A673 (cell line): ENCODE results near the gene MPPED2. TPM values are rescaled to one million over a fixed set of nuclear protein-coding genes. Genes with fewer than 3 reads are reported as not detected.

Experiments used
- BruUV-seq: library from RNA; stranded (reverse); fragments of 400-500 nt; replicated peaks from 2 replicates; lab custom pipeline; 2021; lab: Mats Ljungman, UMichigan
- CTCF ChIA-PET: fragments of 300-600 bp; sonication (Branson Sonifier 250); formaldehyde crosslinking; loops from one replicate; lab custom pipeline; 2022; ENCODE audit warnings: antibody characterized with exemption; lab: Charles Lee
- POLR2A ChIA-PET: fragments of 300-600 bp; sonication (Branson Sonifier 250); formaldehyde crosslinking; loops from one replicate; lab custom pipeline; 2022; ENCODE audit warnings: antibody characterized with exemption; ENCODE audit not compliant: low non-redundant PET; lab: Charles Lee
- DNase-seq: peaks from one replicate; pipeline ENCODE4 v3.0.0-alpha.2; 2015; ENCODE audit warnings: low spot score
- H3K27ac ChIP-seq: fragments of 200-600 bp; sonication (generic); 2 replicates; pipeline ENCODE4 v1.5.1; 2016; ENCODE audit warnings: mixed run types, low read depth, mild to moderate bottlenecking, mixed read lengths, antibody characterized with exemption, low read length; ENCODE audit not compliant: poor library complexity, severe bottlenecking
- H3K27me3 ChIP-seq: fragments of 200-600 bp; sonication (generic); replicated peaks from 2 replicates; pipeline ENCODE4 v1.6.1; 2017; ENCODE audit warnings: mixed run types, low read depth, mild to moderate bottlenecking, mixed read lengths, antibody characterized with exemption, low read length; ENCODE audit not compliant: insufficient read depth, poor library complexity
- H3K36me3 ChIP-seq: fragments of 200-600 bp; sonication (generic); 2 replicates; pipeline ENCODE4 v1.6.1; 2016; ENCODE audit warnings: mixed run types, mild to moderate bottlenecking, mixed read lengths, antibody characterized with exemption, low read length; ENCODE audit not compliant: insufficient read depth, poor library complexity, severe bottlenecking
- H3K4me1 ChIP-seq: fragments of 200-600 bp; sonication (generic); 2 replicates; pipeline ENCODE4 v1.6.1; 2017; ENCODE audit warnings: mixed run types, mild to moderate bottlenecking, mixed read lengths, antibody characterized with exemption, low read length; ENCODE audit not compliant: insufficient read depth, poor library complexity, severe bottlenecking
- H3K4me3 ChIP-seq: fragments of 200-600 bp; sonication (generic); 2 replicates; pipeline ENCODE4 v1.5.1; 2016; ENCODE audit warnings: low read depth, mixed run types, mild to moderate bottlenecking, mixed read lengths, low read length; ENCODE audit not compliant: poor library complexity, severe bottlenecking
- H3K9me3 ChIP-seq: fragments of 200-600 bp; sonication (generic); 2 replicates; pipeline ENCODE4 v1.6.1; 2016; ENCODE audit warnings: mixed run types, low read depth, mild to moderate bottlenecking, mixed read lengths, antibody characterized with exemption, low read length; ENCODE audit not compliant: poor library complexity, severe bottlenecking
- CTCF ChIP-seq: fragments of 300-800, 200-600 bp; sonication (generic); conservative IDR thresholded peaks from 2 replicates; pipeline ENCODE4 v1.5.1; 2017; ENCODE audit warnings: low read depth, mild to moderate bottlenecking, antibody characterized with exemption, low read length, moderate library complexity, mixed read lengths
- EZH2 ChIP-seq: fragments of 200-600 bp; sonication (generic); IDR thresholded peaks from 2 replicates; pipeline ENCODE4 v1.6.1; 2017; ENCODE audit warnings: borderline replicate concordance, low read depth, mild to moderate bottlenecking, mixed read lengths, antibody characterized with exemption, low read length; ENCODE audit not compliant: poor library complexity, severe bottlenecking
- intact Hi-C: fragments of 100-400 bp; cut with micrococcal nuclease; formaldehyde crosslinking; loops from one replicate; pipeline ENCODE4 v1.10.0; 2022; ENCODE audit not compliant: unreplicated experiment
- total RNA-seq: library from RNA; stranded (reverse); gene quantifications from 2 replicates; pipeline ENCODE4 v1.2.3, GENCODE V29; 2021

The MPPED2 gene
- total RNA-seq, 1 experiment from 2014 or later, result 2.0 TPM

GRCh38 chr11:30365793-30366517 is 220.2 kb downstream of the MPPED2 start:
- intact Hi-C loops, result no loop called here
- H3K36me3 ChIP-seq, result no peaks in the 10 kb centered on the region
- H3K9me3 ChIP-seq, result no peaks in the 10 kb centered on the region
- CTCF ChIA-PET, result no interaction called here
- no TSS peak for BruUV-seq
- DNase-seq, result no peak
- H3K4me3 ChIP-seq, result no peak overlapping the region
- no peaks in the 10 kb centered on the region for H3K27me3 ChIP-seq
- H3K27ac ChIP-seq, result no peak overlapping the region
- POLR2A ChIA-PET, result no interaction called here
- TF ChIP-seq EZH2 (no peak), CTCF (no peak)
- no peaks in the 10 kb centered on the region for H3K4me1 ChIP-seq

- CTCF ChIA-PET, result no interaction called here
Observed at GRCh38 chr11:30364837-30365482, 221.2 kb downstream of the MPPED2 start.

DNA sequence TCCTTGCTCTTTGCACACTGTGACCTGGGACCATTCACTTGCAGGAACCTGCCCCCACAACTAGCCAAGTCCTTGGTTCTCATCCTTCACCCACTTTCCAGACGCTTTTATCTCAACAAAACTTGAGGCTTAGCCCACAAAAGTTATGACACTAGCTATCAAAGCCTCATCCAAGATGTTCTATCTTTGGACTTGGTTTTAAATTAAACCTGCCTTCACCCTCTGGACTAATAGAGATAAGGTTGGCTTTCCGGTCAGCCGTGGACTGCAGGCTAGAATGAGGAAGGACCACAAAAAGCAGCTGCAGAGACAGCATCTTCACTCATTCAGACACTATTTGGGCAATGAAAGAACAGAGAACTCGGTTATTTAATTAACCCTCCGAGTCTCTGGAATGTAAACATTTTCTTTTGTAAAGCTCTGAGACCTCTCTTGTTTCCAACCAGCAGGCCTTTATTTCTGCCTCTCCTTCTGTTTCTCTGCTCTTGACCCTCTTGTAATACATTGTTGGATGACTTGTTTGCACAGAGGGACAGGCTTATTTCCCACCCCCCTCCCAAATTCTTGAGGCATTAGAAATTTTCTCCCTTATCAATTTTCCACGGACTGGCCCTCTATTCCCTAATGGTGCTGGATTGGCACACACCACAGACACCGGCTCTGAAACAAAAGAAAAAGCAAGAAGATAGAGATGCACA is 221.9 kb downstream of the MPPED2 start:
- POLR2A ChIA-PET, result no interaction called here

More at GRCh38 chr11:30364837-30365482, 221.2 kb downstream of the MPPED2 start:
- intact Hi-C loops, result no loop called here
- Histone ChIP-seq H3K27ac (no peak overlapping the region), H3K36me3 (no peaks in the 10 kb centered on the region), H3K4me3 (no peak overlapping the region), H3K9me3 (no peaks in the 10 kb centered on the region), H3K27me3 (no peaks in the 10 kb centered on the region), H3K4me1 (no peaks in the 10 kb centered on the region)
- BruUV-seq, result no TSS peak
- TF ChIP-seq EZH2 (no peak), CTCF (no peak)
- POLR2A ChIA-PET, result no interaction called here
- no peak for DNase-seq

More for the DNA sequence above, 221.9 kb downstream of the MPPED2 start:
- no peak for TF ChIP-seq CTCF
- TF ChIP-seq EZH2, result no peak
- H3K36me3 ChIP-seq, result no peaks in the 10 kb centered on the region
- no peak overlapping the region for H3K27ac ChIP-seq
- no TSS peak for BruUV-seq
- H3K9me3 ChIP-seq, result no peaks in the 10 kb centered on the region
- H3K4me3 ChIP-seq, result no peak overlapping the region
- intact Hi-C loops, result no loop called here
- H3K4me1 ChIP-seq, result no peaks in the 10 kb centered on the region
- H3K27me3 ChIP-seq, result no peaks in the 10 kb centered on the region
- CTCF ChIA-PET, result no interaction called here
- DNase-seq, result no peak
